ENCODE data around the gene PIAS3.

PIAS3 gene

GRCh38 chr1:145858901-145859490 lies at the start of gene PIAS3:
PIAS3 (minus strand) TSS chr1:145859081; CDS start chr1:145858990, 91 bp downstream.
- FAIRE-seq = no peak
- peak; percentile 94 for DNase-seq (ENCODE audit: insufficient read length, low spot score)
- TF ChIP-seq, protein P1, sequence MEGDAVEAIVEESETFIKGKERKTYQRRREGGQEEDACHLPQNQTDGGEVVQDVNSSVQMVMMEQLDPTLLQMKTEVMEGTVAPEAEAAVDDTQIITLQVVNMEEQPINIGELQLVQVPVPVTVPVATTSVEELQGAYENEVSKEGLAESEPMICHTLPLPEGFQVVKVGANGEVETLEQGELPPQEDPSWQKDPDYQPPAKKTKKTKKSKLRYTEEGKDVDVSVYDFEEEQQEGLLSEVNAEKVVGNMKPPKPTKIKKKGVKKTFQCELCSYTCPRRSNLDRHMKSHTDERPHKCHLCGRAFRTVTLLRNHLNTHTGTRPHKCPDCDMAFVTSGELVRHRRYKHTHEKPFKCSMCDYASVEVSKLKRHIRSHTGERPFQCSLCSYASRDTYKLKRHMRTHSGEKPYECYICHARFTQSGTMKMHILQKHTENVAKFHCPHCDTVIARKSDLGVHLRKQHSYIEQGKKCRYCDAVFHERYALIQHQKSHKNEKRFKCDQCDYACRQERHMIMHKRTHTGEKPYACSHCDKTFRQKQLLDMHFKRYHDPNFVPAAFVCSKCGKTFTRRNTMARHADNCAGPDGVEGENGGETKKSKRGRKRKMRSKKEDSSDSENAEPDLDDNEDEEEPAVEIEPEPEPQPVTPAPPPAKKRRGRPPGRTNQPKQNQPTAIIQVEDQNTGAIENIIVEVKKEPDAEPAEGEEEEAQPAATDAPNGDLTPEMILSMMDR (IDR thresholded peaks at IDR 0.05; ENCODE audit: insufficient read depth, missing control alignments) = no peak

- DNase-seq (ENCODE audit: insufficient read length, low spot score) (no peak), FAIRE-seq (no peak)
- TF ChIP-seq, protein P1 (IDR thresholded peaks at IDR 0.05; ENCODE audit: insufficient read depth, missing control alignments) = no peak
Observed at GRCh38 chr1:145908653-145909052, 49.8 kb upstream of the PIAS3 start.

GRCh38 chr1:145906954-145907753 lies 48.3 kb upstream of the PIAS3 start:
- no peak for FAIRE-seq
- TF ChIP-seq, protein P1 (IDR thresholded peaks at IDR 0.05; ENCODE audit: insufficient read depth, missing control alignments) = no peak
- no peak for DNase-seq (ENCODE audit: insufficient read length, low spot score)

- TF ChIP-seq, protein P1 (IDR thresholded peaks at IDR 0.05; ENCODE audit: insufficient read depth, missing control alignments) = peak; percentile 3
- no peak for DNase-seq (ENCODE audit: insufficient read length, low spot score)
- no peak for FAIRE-seq
Observed at GRCh38 chr1:145901312-145902021, 42.6 kb upstream of the PIAS3 start.

- FAIRE-seq (no peak), DNase-seq (ENCODE audit: insufficient read length, low spot score) (no peak)
- TF ChIP-seq, protein P1 (IDR thresholded peaks at IDR 0.05; ENCODE audit: insufficient read depth, missing control alignments) = no peak
Observed at GRCh38 chr1:145898756-145899155, 39.9 kb upstream of the PIAS3 start.

GRCh38 chr1:145897969-145898368 lies 39.1 kb upstream of the PIAS3 start:
- DNase-seq (ENCODE audit: insufficient read length, low spot score) (no peak), FAIRE-seq (no peak)
- TF ChIP-seq, protein P1 (IDR thresholded peaks at IDR 0.05; ENCODE audit: insufficient read depth, missing control alignments) = no peak
